ENCODE measurements around the gene ZBTB38.

DNA sequence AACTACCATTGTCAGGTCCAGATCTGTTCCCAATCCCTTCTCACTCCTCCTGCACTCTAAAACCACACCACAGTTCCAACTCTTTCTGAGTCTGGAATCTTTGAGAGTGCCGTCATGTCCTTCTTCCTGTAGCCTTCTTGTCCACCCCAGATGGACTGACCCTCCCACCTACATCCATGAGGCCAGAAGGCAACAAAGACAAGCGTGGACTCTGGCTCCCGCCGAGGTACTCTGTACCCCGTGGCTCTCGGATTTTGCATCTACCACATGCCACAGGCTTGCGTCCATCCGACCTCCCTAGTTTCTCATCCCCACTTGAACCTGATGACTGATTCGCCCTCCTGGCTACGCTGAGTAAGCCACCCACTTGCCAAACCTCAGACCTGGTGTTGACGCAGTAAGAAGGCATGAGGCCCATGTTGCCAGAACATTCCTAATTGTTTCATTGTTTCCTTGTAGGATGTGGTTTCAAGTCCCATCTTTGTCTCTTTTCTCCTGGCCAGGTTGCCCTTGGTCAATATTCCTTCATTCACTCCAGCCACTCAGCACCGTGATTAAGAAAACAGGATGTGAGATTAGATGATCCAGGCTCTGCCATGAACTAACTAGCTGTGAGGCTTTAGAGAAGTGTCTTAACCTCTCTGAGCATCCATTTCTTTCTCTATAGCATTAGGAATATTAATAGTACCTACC lies 1.1 kb upstream of the ZBTB38 start:
- no peak for TF ChIP-seq POLR2A (IDR thresholded peaks at IDR 0.05)
- TF ChIP-seq, protein P1, sequence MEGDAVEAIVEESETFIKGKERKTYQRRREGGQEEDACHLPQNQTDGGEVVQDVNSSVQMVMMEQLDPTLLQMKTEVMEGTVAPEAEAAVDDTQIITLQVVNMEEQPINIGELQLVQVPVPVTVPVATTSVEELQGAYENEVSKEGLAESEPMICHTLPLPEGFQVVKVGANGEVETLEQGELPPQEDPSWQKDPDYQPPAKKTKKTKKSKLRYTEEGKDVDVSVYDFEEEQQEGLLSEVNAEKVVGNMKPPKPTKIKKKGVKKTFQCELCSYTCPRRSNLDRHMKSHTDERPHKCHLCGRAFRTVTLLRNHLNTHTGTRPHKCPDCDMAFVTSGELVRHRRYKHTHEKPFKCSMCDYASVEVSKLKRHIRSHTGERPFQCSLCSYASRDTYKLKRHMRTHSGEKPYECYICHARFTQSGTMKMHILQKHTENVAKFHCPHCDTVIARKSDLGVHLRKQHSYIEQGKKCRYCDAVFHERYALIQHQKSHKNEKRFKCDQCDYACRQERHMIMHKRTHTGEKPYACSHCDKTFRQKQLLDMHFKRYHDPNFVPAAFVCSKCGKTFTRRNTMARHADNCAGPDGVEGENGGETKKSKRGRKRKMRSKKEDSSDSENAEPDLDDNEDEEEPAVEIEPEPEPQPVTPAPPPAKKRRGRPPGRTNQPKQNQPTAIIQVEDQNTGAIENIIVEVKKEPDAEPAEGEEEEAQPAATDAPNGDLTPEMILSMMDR (IDR thresholded peaks at IDR 0.05), result no peak
